HepG2 (cell line): ENCODE measurements around the gene ANKRD11. TPM values are rescaled to one million over a fixed set of nuclear protein-coding genes. Genes with fewer than 3 reads are reported as not detected.

Source experiments
- BORCS8-MEF2B ChIP-seq: sonication (generic); formaldehyde crosslinking; IDR thresholded peaks from 2 replicates; pipeline ENCODE4 v1.8.0; 2022; ENCODE audit warnings: mild to moderate bottlenecking, missing genetic modification reagents
- EZH2 ChIP-seq: conservative IDR thresholded peaks from 2 replicates; pipeline ENCODE4 v1.6.1; 2012; ENCODE audit warnings: mild to moderate bottlenecking, low read depth, low read length, moderate library complexity
- IKZF4 ChIP-seq: sonication (generic); formaldehyde crosslinking; IDR thresholded peaks from 2 replicates; pipeline ENCODE4 v1.5.1; 2020; ENCODE audit warnings: borderline replicate concordance, mild to moderate bottlenecking, low read depth, missing genetic modification reagents; ENCODE audit errors: not compliant biosample characterization
- MIER2 ChIP-seq: IDR thresholded peaks from 2 replicates; pipeline ENCODE4 v1.6.1; 2016; ENCODE audit warnings: missing biosample characterization, missing genetic modification reagents
- MYC ChIP-seq: sonication (generic); formaldehyde crosslinking; IDR thresholded peaks from 2 replicates; pipeline ENCODE4 v1.9.0; 2021; ENCODE audit warnings: missing genetic modification reagents, borderline replicate concordance
- NFATC3 ChIP-seq: sonication (generic); formaldehyde crosslinking; IDR thresholded peaks from 2 replicates; pipeline ENCODE4 v1.5.1; 2020; ENCODE audit warnings: mild to moderate bottlenecking, missing genetic modification reagents
- NFIB ChIP-seq: sonication (generic); formaldehyde crosslinking; IDR thresholded peaks from 2 replicates; pipeline ENCODE4 v1.9.0; 2021; ENCODE audit warnings: missing genetic modification reagents, mild to moderate bottlenecking, borderline replicate concordance
- SAFB2 ChIP-seq: sonication (generic); formaldehyde crosslinking; IDR thresholded peaks from 2 replicates; pipeline ENCODE4 v1.5.1; 2020; ENCODE audit warnings: missing genetic modification reagents, low read depth, mild to moderate bottlenecking, borderline replicate concordance
- ZBTB38 ChIP-seq: sonication (generic); formaldehyde crosslinking; IDR thresholded peaks from 2 replicates; pipeline ENCODE4 v1.5.1; 2020; ENCODE audit warnings: mild to moderate bottlenecking, missing genetic modification reagents
- ZNF274 ChIP-seq: sonication (generic); formaldehyde crosslinking; IDR thresholded peaks from 2 replicates; pipeline ENCODE4 v1.5.1; 2020; ENCODE audit warnings: mild to moderate bottlenecking, missing genetic modification reagents
- ZNF607 ChIP-seq: sonication (generic); formaldehyde crosslinking; IDR thresholded peaks from 2 replicates; pipeline ENCODE4 v1.5.1; 2020; ENCODE audit warnings: missing genetic modification reagents, mild to moderate bottlenecking, borderline replicate concordance
- ZNF879 ChIP-seq: sonication (generic); formaldehyde crosslinking; IDR thresholded peaks from 2 replicates; pipeline ENCODE4 v1.8.1; 2023; ENCODE audit warnings: missing genetic modification reagents
- ZSCAN25 ChIP-seq: sonication (generic); formaldehyde crosslinking; IDR thresholded peaks from 2 replicates; pipeline ENCODE4 v1.8.0; 2022; ENCODE audit warnings: mild to moderate bottlenecking, missing genetic modification reagents
- polyA plus RNA-seq, 8 experiments: library from polyadenylated mRNA; depleted of rRNA in 3 of 8; stranded (reverse) in 7 of 8; unstranded in 1 of 8; fragments of >200 nt; fragmentation: Illumina TruSeq in 4 of 8; extraction: Trizol in 4 of 8; gene quantifications; 2 replicates each; pipeline versions ENCODE4 v1.2.1 to v1.2.3, GENCODE V29; 2011 to 2016; ENCODE audit warnings: low read depth in 4 of 8, missing spikeins in 1 of 8, mixed read lengths in 1 of 8; ENCODE audit not compliant: insufficient read depth in 1 of 8
- total RNA-seq, 5 experiments: library from RNA; depleted of rRNA; stranded (reverse); fragments of >200 nt; fragmentation: Illumina TruSeq; extraction: Trizol; gene quantifications; 2 replicates each; pipeline ENCODE4 v1.2.3, GENCODE V29; 2016; ENCODE audit warnings: low read depth in 1 of 5
- TF ChIP-seq, protein P1 (sequence below): sonication (generic); formaldehyde crosslinking; IDR thresholded peaks from 2 replicates; pipeline ENCODE4 v1.4.0; 2020; ENCODE audit warnings: mild to moderate bottlenecking, missing genetic modification reagents
- TF ChIP-seq, protein P2 (sequence below): sonication (generic); formaldehyde crosslinking; IDR thresholded peaks from 2 replicates; pipeline ENCODE4 v1.5.0; 2020; ENCODE audit warnings: missing genetic modification reagents
- TF ChIP-seq, protein P3 (sequence below): sonication (generic); formaldehyde crosslinking; IDR thresholded peaks from 2 replicates; pipeline ENCODE4 v1.4.0; 2020; ENCODE audit warnings: missing genetic modification reagents
- TF ChIP-seq, protein P4 (sequence below): sonication (generic); formaldehyde crosslinking; IDR thresholded peaks from 2 replicates; pipeline ENCODE4 v1.4.0; 2020; ENCODE audit warnings: missing genetic modification reagents
- TF ChIP-seq, protein P5 (sequence below): IDR thresholded peaks from 2 replicates; pipeline ENCODE4 v1.6.1; 2016; ENCODE audit warnings: low read depth, control low read depth

The ANKRD11 gene
- total and polyA plus RNA-seq, 2 of the 13 experiments (the other 11 are each of a cell fraction or from before 2014, with no cell fraction given): 21.4 to 38.4 TPM

DNA sequence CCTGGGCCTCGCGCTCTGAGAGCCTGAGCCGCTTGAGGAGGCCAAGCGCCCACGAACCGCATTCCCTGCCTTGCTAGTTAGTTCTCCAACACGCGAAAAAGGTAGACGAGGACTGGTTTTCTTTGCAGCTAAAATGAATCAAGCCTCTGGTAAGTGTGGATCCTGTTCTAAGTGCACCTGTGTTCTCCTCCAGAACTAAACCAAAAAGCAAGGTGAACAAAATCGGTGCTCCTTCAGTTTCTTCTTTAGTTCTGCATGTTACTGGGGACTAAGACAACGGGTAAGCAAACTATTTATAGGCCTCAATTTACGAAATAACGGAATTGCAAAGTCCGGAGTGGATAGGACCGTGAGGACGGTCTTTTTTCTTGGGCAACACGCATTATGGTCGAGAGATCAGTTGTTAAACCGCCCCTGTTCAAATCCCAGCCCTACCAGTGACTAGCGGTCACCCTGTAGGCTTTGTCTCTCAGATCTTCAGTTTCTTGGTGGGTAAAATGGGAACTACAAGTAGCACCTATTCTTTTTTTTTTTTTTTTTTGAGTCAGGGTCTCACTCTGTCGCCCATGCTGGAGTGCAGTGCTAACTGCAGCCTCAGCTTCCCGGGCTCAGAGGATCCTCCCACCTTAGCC is 993 bp upstream of the ANKRD11 start (continued):
- TF ChIP-seq, protein P1, sequence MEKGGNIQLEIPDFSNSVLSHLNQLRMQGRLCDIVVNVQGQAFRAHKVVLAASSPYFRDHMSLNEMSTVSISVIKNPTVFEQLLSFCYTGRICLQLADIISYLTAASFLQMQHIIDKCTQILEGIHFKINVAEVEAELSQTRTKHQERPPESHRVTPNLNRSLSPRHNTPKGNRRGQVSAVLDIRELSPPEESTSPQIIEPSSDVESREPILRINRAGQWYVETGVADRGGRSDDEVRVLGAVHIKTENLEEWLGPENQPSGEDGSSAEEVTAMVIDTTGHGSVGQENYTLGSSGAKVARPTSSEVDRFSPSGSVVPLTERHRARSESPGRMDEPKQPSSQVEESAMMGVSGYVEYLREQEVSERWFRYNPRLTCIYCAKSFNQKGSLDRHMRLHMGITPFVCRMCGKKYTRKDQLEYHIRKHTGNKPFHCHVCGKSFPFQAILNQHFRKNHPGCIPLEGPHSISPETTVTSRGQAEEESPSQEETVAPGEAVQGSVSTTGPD (CRISPR knock-in tag): 0 out of 2 replicates have a peak, but pooled peaks have one; percentile 40
- TF ChIP-seq NFIB: no peak
- TF ChIP-seq, protein P2, sequence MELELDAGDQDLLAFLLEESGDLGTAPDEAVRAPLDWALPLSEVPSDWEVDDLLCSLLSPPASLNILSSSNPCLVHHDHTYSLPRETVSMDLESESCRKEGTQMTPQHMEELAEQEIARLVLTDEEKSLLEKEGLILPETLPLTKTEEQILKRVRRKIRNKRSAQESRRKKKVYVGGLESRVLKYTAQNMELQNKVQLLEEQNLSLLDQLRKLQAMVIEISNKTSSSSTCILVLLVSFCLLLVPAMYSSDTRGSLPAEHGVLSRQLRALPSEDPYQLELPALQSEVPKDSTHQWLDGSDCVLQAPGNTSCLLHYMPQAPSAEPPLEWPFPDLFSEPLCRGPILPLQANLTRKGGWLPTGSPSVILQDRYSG (CRISPR knock-in tag): no peak
- TF ChIP-seq, protein P3, sequence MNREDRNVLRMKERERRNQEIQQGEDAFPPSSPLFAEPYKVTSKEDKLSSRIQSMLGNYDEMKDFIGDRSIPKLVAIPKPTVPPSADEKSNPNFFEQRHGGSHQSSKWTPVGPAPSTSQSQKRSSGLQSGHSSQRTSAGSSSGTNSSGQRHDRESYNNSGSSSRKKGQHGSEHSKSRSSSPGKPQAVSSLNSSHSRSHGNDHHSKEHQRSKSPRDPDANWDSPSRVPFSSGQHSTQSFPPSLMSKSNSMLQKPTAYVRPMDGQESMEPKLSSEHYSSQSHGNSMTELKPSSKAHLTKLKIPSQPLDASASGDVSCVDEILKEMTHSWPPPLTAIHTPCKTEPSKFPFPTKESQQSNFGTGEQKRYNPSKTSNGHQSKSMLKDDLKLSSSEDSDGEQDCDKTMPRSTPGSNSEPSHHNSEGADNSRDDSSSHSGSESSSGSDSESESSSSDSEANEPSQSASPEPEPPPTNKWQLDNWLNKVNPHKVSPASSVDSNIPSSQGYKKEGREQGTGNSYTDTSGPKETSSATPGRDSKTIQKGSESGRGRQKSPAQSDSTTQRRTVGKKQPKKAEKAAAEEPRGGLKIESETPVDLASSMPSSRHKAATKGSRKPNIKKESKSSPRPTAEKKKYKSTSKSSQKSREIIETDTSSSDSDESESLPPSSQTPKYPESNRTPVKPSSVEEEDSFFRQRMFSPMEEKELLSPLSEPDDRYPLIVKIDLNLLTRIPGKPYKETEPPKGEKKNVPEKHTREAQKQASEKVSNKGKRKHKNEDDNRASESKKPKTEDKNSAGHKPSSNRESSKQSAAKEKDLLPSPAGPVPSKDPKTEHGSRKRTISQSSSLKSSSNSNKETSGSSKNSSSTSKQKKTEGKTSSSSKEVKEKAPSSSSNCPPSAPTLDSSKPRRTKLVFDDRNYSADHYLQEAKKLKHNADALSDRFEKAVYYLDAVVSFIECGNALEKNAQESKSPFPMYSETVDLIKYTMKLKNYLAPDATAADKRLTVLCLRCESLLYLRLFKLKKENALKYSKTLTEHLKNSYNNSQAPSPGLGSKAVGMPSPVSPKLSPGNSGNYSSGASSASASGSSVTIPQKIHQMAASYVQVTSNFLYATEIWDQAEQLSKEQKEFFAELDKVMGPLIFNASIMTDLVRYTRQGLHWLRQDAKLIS: no peak
- 0 out of 2 replicates have a peak, but pooled peaks have one; percentile 51 for TF ChIP-seq ZNF879 (CRISPR knock-in tag)
- no peak for TF ChIP-seq ZSCAN25 (CRISPR knock-in tag)
- no peak for TF ChIP-seq BORCS8-MEF2B
- 0 out of 2 replicates have a peak, but pooled peaks have one; percentile 18 for TF ChIP-seq ZBTB38
- no peak for TF ChIP-seq MYC (CRISPR knock-in tag)
- no peak for TF ChIP-seq EZH2
- no peak for TF ChIP-seq ZNF607 (CRISPR knock-in tag)
- TF ChIP-seq, protein P4, sequence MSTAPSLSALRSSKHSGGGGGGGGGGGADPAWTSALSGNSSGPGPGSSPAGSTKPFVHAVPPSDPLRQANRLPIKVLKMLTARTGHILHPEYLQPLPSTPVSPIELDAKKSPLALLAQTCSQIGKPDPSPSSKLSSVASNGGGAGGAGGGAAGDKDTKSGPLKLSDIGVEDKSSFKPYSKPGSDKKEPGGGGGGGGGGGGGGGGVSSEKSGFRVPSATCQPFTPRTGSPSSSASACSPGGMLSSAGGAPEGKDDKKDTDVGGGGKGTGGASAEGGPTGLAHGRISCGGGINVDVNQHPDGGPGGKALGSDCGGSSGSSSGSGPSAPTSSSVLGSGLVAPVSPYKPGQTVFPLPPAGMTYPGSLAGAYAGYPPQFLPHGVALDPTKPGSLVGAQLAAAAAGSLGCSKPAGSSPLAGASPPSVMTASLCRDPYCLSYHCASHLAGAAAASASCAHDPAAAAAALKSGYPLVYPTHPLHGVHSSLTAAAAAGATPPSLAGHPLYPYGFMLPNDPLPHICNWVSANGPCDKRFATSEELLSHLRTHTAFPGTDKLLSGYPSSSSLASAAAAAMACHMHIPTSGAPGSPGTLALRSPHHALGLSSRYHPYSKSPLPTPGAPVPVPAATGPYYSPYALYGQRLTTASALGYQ (CRISPR knock-in tag): no peak
- TF ChIP-seq, protein P5, sequence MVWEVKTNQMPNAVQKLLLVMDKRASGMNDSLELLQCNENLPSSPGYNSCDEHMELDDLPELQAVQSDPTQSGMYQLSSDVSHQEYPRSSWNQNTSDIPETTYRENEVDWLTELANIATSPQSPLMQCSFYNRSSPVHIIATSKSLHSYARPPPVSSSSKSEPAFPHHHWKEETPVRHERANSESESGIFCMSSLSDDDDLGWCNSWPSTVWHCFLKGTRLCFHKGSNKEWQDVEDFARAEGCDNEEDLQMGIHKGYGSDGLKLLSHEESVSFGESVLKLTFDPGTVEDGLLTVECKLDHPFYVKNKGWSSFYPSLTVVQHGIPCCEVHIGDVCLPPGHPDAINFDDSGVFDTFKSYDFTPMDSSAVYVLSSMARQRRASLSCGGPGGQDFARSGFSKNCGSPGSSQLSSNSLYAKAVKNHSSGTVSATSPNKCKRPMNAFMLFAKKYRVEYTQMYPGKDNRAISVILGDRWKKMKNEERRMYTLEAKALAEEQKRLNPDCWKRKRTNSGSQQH (CRISPR knock-in tag): no peak
- no peak for TF ChIP-seq ZNF274 (CRISPR knock-in tag)
- no peak for TF ChIP-seq NFATC3 (CRISPR knock-in tag)
- TF ChIP-seq MIER2: no peak
- TF ChIP-seq IKZF4: no peak
- 0 out of 2 replicates have a peak, but pooled peaks have one; percentile 1 for TF ChIP-seq SAFB2 (CRISPR knock-in tag)
